Esophagus (tissue), 2 donors: Measurements from ENCODE around the gene ATP2C2. TPM values are rescaled to one million over a fixed set of nuclear protein-coding genes. Genes with fewer than 3 reads are reported as not detected.

Experiments
- H3K27ac ChIP-seq, 2 donors: one replicate each; pipeline ENCODE4 v1.5.1; 2013; ENCODE audit warnings: low read depth in 2 of 2, mild to moderate bottlenecking in 2 of 2, inconsistent platforms in 1 of 2, low read length in 1 of 2, moderate library complexity in 1 of 2
- H3K27me3 ChIP-seq, 2 donors: one replicate each; pipeline ENCODE4 v1.6.1; 2013; ENCODE audit warnings: low read length in 2 of 2, control low read depth in 1 of 2, mild to moderate bottlenecking in 1 of 2; ENCODE audit not compliant: insufficient read depth in 2 of 2, control insufficient read depth in 1 of 2
- H3K36me3 ChIP-seq, 2 donors: one replicate each; pipeline ENCODE4 v1.6.1; 2013; ENCODE audit warnings: low read length in 1 of 2; ENCODE audit not compliant: control insufficient read depth in 2 of 2, insufficient read depth in 2 of 2
- H3K4me1 ChIP-seq, 2 donors: one replicate each; pipeline ENCODE4 v1.6.1; 2013; ENCODE audit warnings: low read length in 1 of 2; ENCODE audit not compliant: control insufficient read depth in 2 of 2, insufficient read depth in 2 of 2
- H3K4me3 ChIP-seq, 2 donors: one replicate each; pipeline ENCODE4 v1.5.1; 2013; ENCODE audit warnings: low read length in 2 of 2, mild to moderate bottlenecking in 2 of 2, low read depth in 1 of 2, moderate library complexity in 1 of 2
- H3K9me3 ChIP-seq, 2 donors: one replicate each; pipeline ENCODE4 v1.6.1; 2013; ENCODE audit warnings: mild to moderate bottlenecking in 2 of 2, low read depth in 1 of 2, low read length in 1 of 2, moderate library complexity in 1 of 2; ENCODE audit not compliant: control insufficient read depth in 2 of 2, insufficient read depth in 1 of 2
- WGBS, 2 donors: extraction: QIAGEN DNeasy Blood & Tissue Kit; methylation state at CpG; one replicate each; pipeline ENCODE4 v1.1.7; 2013; 5-methylcytosine and 5-hydroxymethylcytosine counted together
- polyA plus RNA-seq, 2 donors: library from polyadenylated mRNA; stranded (reverse); fragments of 200-250 nt; gene quantifications; one replicate each; pipeline ENCODE4 v1.2.3, GENCODE V29; 2013
- donor health status: healthy with polysubstance abuse.
- donor health status: Bipolar disorder and iron deficiency.

Gene ATP2C2
- polyA plus RNA-seq, 2 donors, result 1.1 to 2.2 TPM

GRCh38 chr16:84471966-84472365, 103.6 kb downstream of the ATP2C2 start:
- Histone ChIP-seq H3K27me3 (no peaks in the 10 kb centered on the region), H3K4me1 (no peaks in the 10 kb centered on the region), H3K9me3 (peaks cover 0 to 7% of the 10 kb centered on the region in 2 donors), H3K4me3 (no peak overlapping the region), H3K36me3 (peaks cover 10 to 15% of the 10 kb centered on the region in 2 donors), H3K27ac (no peak overlapping the region)
- 87 to 100% methylated on average over 4 of the region's 4 CpGs for WGBS, 2 donors

DNA sequence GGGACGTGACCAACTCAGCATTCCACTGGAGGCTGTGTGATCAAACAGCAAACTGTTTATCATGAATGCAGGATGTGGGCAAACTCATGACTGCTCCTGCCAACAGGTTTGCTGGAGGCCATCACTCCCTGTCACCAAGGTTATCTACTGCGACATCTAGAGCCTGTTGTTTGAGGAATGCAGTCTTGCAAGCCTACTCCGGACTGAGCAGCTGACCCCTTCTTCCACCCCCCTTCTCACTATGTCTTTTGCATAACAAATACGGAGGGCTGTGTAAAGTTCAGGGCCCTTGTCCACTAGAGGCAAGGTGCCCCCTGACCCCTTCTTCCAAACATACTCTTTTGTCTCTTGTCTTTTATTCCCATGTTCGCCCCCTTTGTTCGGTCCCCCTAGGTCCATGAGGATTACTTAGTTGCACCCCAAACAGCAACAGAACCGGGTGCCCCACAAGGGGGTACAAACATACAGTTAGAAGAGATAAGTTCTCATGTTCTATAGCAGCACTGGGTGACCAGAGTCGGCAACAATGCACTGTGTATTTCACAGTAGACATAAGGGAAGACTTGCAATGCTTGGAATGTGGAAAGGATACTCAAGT, 107.4 kb downstream of the ATP2C2 start:
- H3K4me1 ChIP-seq, result no peaks in the 10 kb centered on the region

GRCh38 chr16:84476401-84476800, 108.1 kb downstream of the ATP2C2 start:
- Histone ChIP-seq H3K27me3 (no peaks in the 10 kb centered on the region), H3K9me3 (peaks cover 0 to 3% of the 10 kb centered on the region in 2 donors), H3K27ac (no peak overlapping the region), H3K4me3 (no peak overlapping the region), H3K4me1 (no peaks in the 10 kb centered on the region), H3K36me3 (peaks cover 16 to 24% of the 10 kb centered on the region in 2 donors)
- WGBS, 2 donors, result 93 to 94% methylated on average over 8 of the region's 8 CpGs

More for the DNA sequence above, 107.4 kb downstream of the ATP2C2 start:
- H3K4me3 ChIP-seq, result no peak overlapping the region
- H3K36me3 ChIP-seq, result peaks cover 18 to 21% of the 10 kb centered on the region in 2 donors
- no peak overlapping the region for H3K27ac ChIP-seq
- H3K9me3 ChIP-seq, result peaks cover 0 to 3% of the 10 kb centered on the region in 2 donors
- WGBS, 2 donors, result 75 to 82% methylated on average over 8 of the region's 8 CpGs
- H3K27me3 ChIP-seq, result no peaks in the 10 kb centered on the region

DNA sequence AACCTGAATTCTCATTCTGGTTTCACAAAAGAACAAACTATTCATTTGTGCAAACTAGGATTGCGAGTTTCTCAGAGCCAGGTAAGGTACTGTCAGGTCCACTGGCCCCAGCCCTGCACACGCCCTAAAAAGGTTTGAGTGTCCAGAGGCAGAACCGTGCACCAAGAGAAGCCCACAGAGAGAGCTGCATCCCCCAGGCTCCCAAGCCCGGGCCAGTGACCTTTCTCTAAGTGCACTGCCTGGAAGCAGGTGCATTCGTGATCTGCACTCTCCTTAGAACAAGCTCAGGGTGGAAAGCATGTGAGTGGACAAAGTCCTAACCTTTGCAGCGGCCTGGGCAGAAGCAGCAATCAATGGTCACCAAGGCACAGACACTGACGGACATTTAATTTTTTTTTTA, 109.3 kb downstream of the ATP2C2 start:
- Histone ChIP-seq H3K4me3 (no peak overlapping the region), H3K27me3 (no peaks in the 10 kb centered on the region), H3K9me3 (no peaks in the 10 kb centered on the region), H3K27ac (no peak overlapping the region), H3K36me3 (peaks cover 16 to 30% of the 10 kb centered on the region in 2 donors), H3K4me1 (no peaks in the 10 kb centered on the region)
- WGBS, 2 donors, result 74 to 78% methylated on average over 7 of the region's 7 CpGs

DNA sequence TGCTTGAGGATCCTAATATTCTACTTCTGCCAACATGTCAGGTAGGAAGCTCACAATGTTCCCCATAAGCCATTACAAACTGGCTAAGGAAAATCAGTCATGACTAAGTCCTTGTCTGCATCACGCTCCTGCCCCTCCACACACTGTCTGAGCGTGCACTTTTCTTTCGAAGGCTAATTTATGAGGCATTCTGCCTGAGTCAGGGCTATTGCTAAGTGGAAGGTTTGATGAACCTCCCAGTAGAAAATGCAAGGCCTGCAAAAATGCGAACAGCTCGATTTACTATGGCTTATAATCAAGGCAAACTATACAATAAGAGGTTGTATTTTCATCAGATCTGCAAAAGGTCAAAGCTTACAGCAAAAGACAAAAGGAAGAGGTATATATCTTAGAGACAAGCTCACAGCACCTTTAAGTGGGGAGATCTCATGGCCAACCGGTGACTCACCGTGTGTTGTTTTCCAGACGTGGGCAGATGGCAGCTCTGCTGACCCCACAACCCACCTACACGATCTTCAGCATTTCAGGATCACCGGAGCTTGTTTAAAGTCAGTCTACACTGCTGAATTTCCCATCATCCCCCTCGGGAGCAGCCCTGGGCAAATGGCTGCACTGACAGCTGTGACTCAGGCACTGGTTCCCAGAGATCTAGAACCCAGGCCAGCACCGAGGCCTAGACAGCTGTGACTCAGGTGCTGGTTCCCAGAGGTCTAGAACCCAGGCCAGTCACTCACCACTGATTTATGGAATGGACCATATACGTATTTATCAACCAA, 110.0 kb downstream of the ATP2C2 start:
- no peak overlapping the region for H3K27ac ChIP-seq
- no peaks in the 10 kb centered on the region for H3K4me1 ChIP-seq
- no peak overlapping the region for H3K4me3 ChIP-seq
- H3K27me3 ChIP-seq, result no peaks in the 10 kb centered on the region
- no peaks in the 10 kb centered on the region for H3K9me3 ChIP-seq
- H3K36me3 ChIP-seq, result peaks cover 23 to 37% of the 10 kb centered on the region in 2 donors
- WGBS, 2 donors, result 83 to 85% methylated on average over 13 of the region's 13 CpGs

GRCh38 chr16:84479716-84480450, 111.5 kb downstream of the ATP2C2 start:
- H3K36me3 ChIP-seq, result peaks cover 24 to 39% of the 10 kb centered on the region in 2 donors
- no peak overlapping the region for H3K27ac ChIP-seq
- 93 to 94% methylated on average over 16 of the region's 16 CpGs for WGBS, 2 donors

GRCh38 chr16:84481051-84481735, 112.9 kb downstream of the ATP2C2 start:
- Histone ChIP-seq H3K27me3 (no peaks in the 10 kb centered on the region), H3K36me3 (peaks cover 24 to 42% of the 10 kb centered on the region in 2 donors), H3K4me3 (no peak overlapping the region), H3K4me1 (no peaks in the 10 kb centered on the region), H3K27ac (no peak overlapping the region), H3K9me3 (no peaks in the 10 kb centered on the region)
- 85 to 93% methylated on average over 26 of the region's 26 CpGs for WGBS, 2 donors

More at GRCh38 chr16:84479716-84480450, 111.5 kb downstream of the ATP2C2 start:
- no peaks in the 10 kb centered on the region for H3K27me3 ChIP-seq
- no peak overlapping the region for H3K4me3 ChIP-seq
- no peaks in the 10 kb centered on the region for H3K9me3 ChIP-seq
- no peaks in the 10 kb centered on the region for H3K4me1 ChIP-seq

GRCh38 chr16:84482001-84482891, 113.9 kb downstream of the ATP2C2 start:
- no peak overlapping the region for H3K27ac ChIP-seq
- H3K4me3 ChIP-seq, result no peak overlapping the region
- 79 to 84% methylated on average over 32 to 33 of the region's 33 CpGs for WGBS, 2 donors
- H3K36me3 ChIP-seq, result peaks cover 21 to 51% of the 10 kb centered on the region in 2 donors
- no peaks in the 10 kb centered on the region for H3K4me1 ChIP-seq
- no peaks in the 10 kb centered on the region for H3K27me3 ChIP-seq
- H3K9me3 ChIP-seq, result no peaks in the 10 kb centered on the region
